H1 (cell line): ENCODE measurements around the gene MLN. TPM values are rescaled to one million over a fixed set of nuclear protein-coding genes. Genes with fewer than 3 reads are reported as not detected.
A peak's percentile ranks its signal among the peaks of the same experiment; 100 is the strongest.

Source experiments
- CTCF ChIA-PET: fragments of 300-600 bp; sonication (Branson Sonifier 250); formaldehyde crosslinking; loops from one replicate; lab custom pipeline; 2021; ENCODE audit not compliant: partially characterized antibody; lab: Charles Lee
- POLR2A ChIA-PET: fragments of 300-600 bp; sonication (Branson Sonifier 250); formaldehyde crosslinking; loops from one replicate; lab custom pipeline; 2021; ENCODE audit warnings: inconsistent platforms; ENCODE audit not compliant: partially characterized antibody; lab: Charles Lee
- DNase-seq, 2 experiments: peaks; one replicate each; pipeline versions ENCODE4 v3.0.0 to v3.0.0-alpha.2; 2010 to 2022; ENCODE audit warnings: low spot score in 2 of 2, low read depth in 1 of 2, mixed read lengths in 1 of 2
- FAIRE-seq: peaks from 2 replicates; lab custom pipeline; 2011; peaks lifted over from hg19 to GRCh38; lab: Jason Lieb, UNC
- H2AFZ ChIP-seq: 2 replicates; pipeline ENCODE4 v1.8.1; 2012; ENCODE audit warnings: low read length, inconsistent platforms
- H2AK5ac ChIP-seq: 2 replicates; pipeline ENCODE4 v1.6.1; 2013; ENCODE audit warnings: low read depth, low read length
- H2BK120ac ChIP-seq: replicated peaks from 2 replicates; pipeline ENCODE3; 2013; ENCODE audit warnings: low read depth, low read length, inconsistent platforms
- H2BK12ac ChIP-seq: 2 replicates; pipeline ENCODE4 v1.6.1; 2013; ENCODE audit warnings: low read depth, low read length
- H2BK15ac ChIP-seq: 2 replicates; pipeline ENCODE4 v1.6.1; 2013; ENCODE audit warnings: low read length
- H2BK20ac ChIP-seq: 2 replicates; pipeline ENCODE4 v1.6.1; 2013; ENCODE audit warnings: low read length
- H2BK5ac ChIP-seq: 2 replicates; pipeline ENCODE4 v1.6.1; 2013; ENCODE audit warnings: low read depth, low read length
- H3K14ac ChIP-seq: 2 replicates; pipeline ENCODE4 v1.6.1; 2013; ENCODE audit warnings: inconsistent platforms; ENCODE audit not compliant: insufficient read length
- H3K18ac ChIP-seq: 2 replicates; pipeline ENCODE4 v1.6.1; 2013; ENCODE audit warnings: low read length; ENCODE audit errors: extremely low read depth
- H3K23ac ChIP-seq: 2 replicates; pipeline ENCODE4 v1.6.1; 2013; ENCODE audit warnings: inconsistent platforms; ENCODE audit not compliant: insufficient read length
- H3K23me2 ChIP-seq: 2 replicates; pipeline ENCODE4 v1.6.1; 2013; ENCODE audit warnings: low read depth, low read length
- H3K27ac ChIP-seq: 2 replicates; pipeline ENCODE4 v1.6.1; 2011; ENCODE audit warnings: low read depth, low read length, inconsistent platforms
- H3K27me3 ChIP-seq, 4 experiments: replicated peaks in 1 of 4; 1 replicate in 1 of 4; 2 replicates in 3 of 4; pipeline versions ENCODE4 v1.6.1 to v1.8.1; 2011 to 2013; ENCODE audit warnings: low read length in 3 of 4, mild to moderate bottlenecking in 3 of 4, inconsistent platforms in 2 of 4, mixed read lengths in 2 of 4, moderate library complexity in 1 of 4; ENCODE audit not compliant: control insufficient read depth in 3 of 4, insufficient read depth in 3 of 4; ENCODE audit errors: extremely low read depth in 1 of 4
- H3K36me3 ChIP-seq, 4 experiments: 2 replicates each; pipeline versions ENCODE4 v1.6.1 to v1.8.1; 2011 to 2013; ENCODE audit warnings: mild to moderate bottlenecking in 4 of 4, low read length in 3 of 4, moderate library complexity in 2 of 4, control low read depth in 1 of 4, inconsistent platforms in 1 of 4; ENCODE audit not compliant: insufficient read depth in 4 of 4, control insufficient read depth in 2 of 4
- H3K4ac ChIP-seq: replicated peaks from 2 replicates; pipeline ENCODE3; 2013; ENCODE audit warnings: low read length, low read depth, mixed read lengths, inconsistent platforms; ENCODE audit not compliant: insufficient read length
- H3K4me1 ChIP-seq, 4 experiments: replicated peaks in 1 of 4; 1 replicate in 1 of 4; 2 replicates in 3 of 4; pipeline versions ENCODE4 v1.6.1 to v1.8.1; 2011 to 2013; ENCODE audit warnings: low read length in 3 of 4, inconsistent platforms in 2 of 4, mixed read lengths in 1 of 4; ENCODE audit not compliant: insufficient read depth in 4 of 4, control insufficient read depth in 3 of 4
- H3K4me2 ChIP-seq, 2 experiments: 2 replicates each; pipeline versions ENCODE4 v1.6.1 to v1.8.1; 2011 to 2013; ENCODE audit warnings: low read depth in 2 of 2, low read length in 2 of 2, control low read depth in 1 of 2, inconsistent platforms in 1 of 2, mild to moderate bottlenecking in 1 of 2; ENCODE audit not compliant: insufficient read depth in 1 of 2
- H3K4me3 ChIP-seq, 4 experiments: fragments of 200-600, 300-600 bp in 1 of 4; sonication (generic), shearing (Covaris generic), sonication (Bioruptor Twin) in 1 of 4; 2 replicates each; pipeline versions ENCODE4 v1.5.1 to v1.8.1; 2011 to 2016; ENCODE audit warnings: low read length in 4 of 4, low read depth in 3 of 4, control low read depth in 2 of 4, inconsistent platforms in 2 of 4, mild to moderate bottlenecking in 2 of 4, mixed read lengths in 1 of 4, moderate library complexity in 1 of 4; ENCODE audit not compliant: insufficient read depth in 2 of 4; ENCODE audit errors: extremely low read depth in 1 of 4
- H3K56ac ChIP-seq: replicated peaks from 2 replicates; pipeline ENCODE3; 2013; ENCODE audit warnings: low read depth, mild to moderate bottlenecking, mixed read lengths, low read length, inconsistent platforms; ENCODE audit not compliant: insufficient read length
- H3K79me1 ChIP-seq: 2 replicates; pipeline ENCODE4 v1.6.1; 2013; ENCODE audit warnings: low read depth, low read length, control low read depth
- H3K79me2 ChIP-seq, 2 experiments: 2 replicates each; pipeline versions ENCODE4 v1.6.1 to v1.8.1; 2012 to 2013; ENCODE audit warnings: low read length in 2 of 2, mild to moderate bottlenecking in 2 of 2, inconsistent platforms in 1 of 2; ENCODE audit not compliant: insufficient read depth in 2 of 2, control insufficient read depth in 1 of 2
- H3K9ac ChIP-seq, 4 experiments: replicated peaks in 1 of 4; 1 replicate in 1 of 4; 2 replicates in 3 of 4; pipeline versions ENCODE4 v1.6.1 to v1.8.1; 2011 to 2013; ENCODE audit warnings: low read depth in 3 of 4, low read length in 3 of 4, control low read depth in 2 of 4, mild to moderate bottlenecking in 2 of 4, moderate library complexity in 2 of 4, inconsistent platforms in 1 of 4; ENCODE audit errors: extremely low read depth in 1 of 4
- H3K9me3 ChIP-seq, 2 experiments: 2 replicates each; pipeline versions ENCODE4 v1.6.1 to v1.8.1; 2012 to 2013; ENCODE audit warnings: mild to moderate bottlenecking in 2 of 2, moderate library complexity in 2 of 2, control low read depth in 1 of 2, inconsistent platforms in 1 of 2, low read depth in 1 of 2, low read length in 1 of 2, mixed read lengths in 1 of 2; ENCODE audit not compliant: insufficient read depth in 2 of 2
- H4K20me1 ChIP-seq, 2 experiments: replicated peaks in 1 of 2; 2 replicates each; pipeline versions ENCODE3 to v1.8.1; 2011 to 2013; ENCODE audit warnings: inconsistent platforms in 2 of 2, low read length in 2 of 2, mild to moderate bottlenecking in 1 of 2; ENCODE audit not compliant: insufficient read depth in 2 of 2, control insufficient read depth in 1 of 2
- H4K5ac ChIP-seq: 2 replicates; pipeline ENCODE4 v1.6.1; 2013; ENCODE audit warnings: low read length, low read depth, mixed read lengths, inconsistent platforms; ENCODE audit not compliant: insufficient read length
- H4K8ac ChIP-seq: 2 replicates; pipeline ENCODE4 v1.8.0; 2013; ENCODE audit warnings: mild to moderate bottlenecking, moderate library complexity, low read length, inconsistent platforms; ENCODE audit not compliant: insufficient read depth; ENCODE audit errors: extremely low read depth
- H4K91ac ChIP-seq: replicated peaks from 2 replicates; pipeline ENCODE3; 2013; ENCODE audit warnings: low read length, mixed read lengths, inconsistent platforms; ENCODE audit not compliant: insufficient read length
- CBX8 ChIP-seq: fragments of 300-800, 300-1000 bp; sonication (generic); IDR thresholded peaks from 2 replicates; pipeline ENCODE4 v1.7.1; 2016; ENCODE audit warnings: low read depth, low read length, borderline replicate concordance
- CTBP2 ChIP-seq: IDR thresholded peaks from 2 replicates; pipeline ENCODE4 v1.7.0; 2011; ENCODE audit warnings: borderline replicate concordance, mild to moderate bottlenecking, moderate library complexity, mixed read lengths, low read length; ENCODE audit not compliant: insufficient read depth, insufficient read length
- EP300 ChIP-seq, 2 experiments: IDR thresholded peaks; 1 replicate in 1 of 2; 2 replicates in 1 of 2; pipeline ENCODE4 v1.6.1; 2011 to 2012; ENCODE audit warnings: low read depth in 2 of 2, low read length in 2 of 2, mild to moderate bottlenecking in 2 of 2, borderline replicate concordance in 1 of 2, inconsistent platforms in 1 of 2, moderate library complexity in 1 of 2
- EZH2 ChIP-seq: fragments of 200-600 bp; sonication (generic); IDR thresholded peaks from 2 replicates; pipeline ENCODE4 v1.7.1; 2012; ENCODE audit warnings: low read depth, mild to moderate bottlenecking, moderate library complexity, low read length, inconsistent platforms; ENCODE audit not compliant: severe bottlenecking
- KDM1A ChIP-seq: fragments of 200-600, 300-600 bp; sonication (generic); IDR thresholded peaks from 2 replicates; pipeline ENCODE4 v1.7.1; 2016; ENCODE audit warnings: mild to moderate bottlenecking, low read length, borderline replicate concordance
- KDM4A ChIP-seq: IDR thresholded peaks from one replicate; pipeline ENCODE4 v1.7.1; 2012; ENCODE audit warnings: low read depth, mild to moderate bottlenecking, moderate library complexity, low read length, inconsistent platforms; ENCODE audit not compliant: severe bottlenecking
- SIN3A ChIP-seq, 2 experiments: IDR thresholded peaks in 1 of 2; conservative IDR thresholded peaks in 1 of 2; 2 replicates each; pipeline ENCODE4 v1.6.1; 2011 to 2012; ENCODE audit warnings: low read length in 2 of 2, improper control_type of control experiment in 1 of 2, low read depth in 1 of 2, mild to moderate bottlenecking in 1 of 2
- SP4 ChIP-seq: IDR thresholded peaks from 2 replicates; pipeline ENCODE4 v1.6.1; 2012; ENCODE audit warnings: low read length, inconsistent platforms
- SUZ12 ChIP-seq: fragments of 200-600 bp; sonication (generic); IDR thresholded peaks from 2 replicates; pipeline ENCODE4 v1.6.1; 2012; ENCODE audit warnings: mild to moderate bottlenecking, inconsistent platforms, low read length, moderate library complexity, mixed read lengths
- TAF7 ChIP-seq: optimal IDR thresholded peaks from 2 replicates; pipeline ENCODE3; 2011; ENCODE audit warnings: low read depth, mild to moderate bottlenecking, inconsistent platforms, low read length, moderate library complexity, borderline replicate concordance
- WGBS, 2 experiments: shearing (Covaris generic) in 1 of 2; methylation state at CpG; one replicate each; pipeline versions ENCODE4 v1.1.6 to v1.1.7; 2013 to 2015; ENCODE audit warnings: low lambda C conversion rate in 2 of 2, mixed read lengths in 2 of 2, inconsistent platforms in 1 of 2, low coverage in 1 of 2, missing lambda C conversion rate in 1 of 2; ENCODE audit not compliant: insufficient replicate concordance in 2 of 2, insufficient coverage in 1 of 2, insufficient read length in 1 of 2; ENCODE audit errors: extremely low coverage in 1 of 2, missing lambda C conversion rate in 1 of 2; 5-methylcytosine and 5-hydroxymethylcytosine counted together
- polyA plus RNA-seq, 7 experiments: library from polyadenylated mRNA; depleted of rRNA in 3 of 7; stranded (reverse) in 5 of 7; unstranded in 2 of 7; fragments of >200 nt in 5 of 7; fragments of 200-250 nt in 2 of 7; gene quantifications; 1 replicate in 5 of 7; 2 replicates in 1 of 7; 4 replicates in 1 of 7; pipeline versions ENCODE4 v1.2.1 to v1.2.3, GENCODE V29; 2011 to 2013; ENCODE audit warnings: missing spikeins in 2 of 7, mixed read lengths in 2 of 7
- total RNA-seq: library from RNA; stranded (reverse); fragmentation: NEBNext Ultra II Directional; extraction: Animal tissue kit (Norgen Biotek cat#: 25700); gene quantifications from 2 replicates; pipeline ENCODE4 v1.2.1, GENCODE V29; 2021

MLN gene
- total and polyA plus RNA-seq, 2 of the 8 experiments (the other 6 are each of a cell fraction or from before 2014, with no cell fraction given), result not detected

DNA sequence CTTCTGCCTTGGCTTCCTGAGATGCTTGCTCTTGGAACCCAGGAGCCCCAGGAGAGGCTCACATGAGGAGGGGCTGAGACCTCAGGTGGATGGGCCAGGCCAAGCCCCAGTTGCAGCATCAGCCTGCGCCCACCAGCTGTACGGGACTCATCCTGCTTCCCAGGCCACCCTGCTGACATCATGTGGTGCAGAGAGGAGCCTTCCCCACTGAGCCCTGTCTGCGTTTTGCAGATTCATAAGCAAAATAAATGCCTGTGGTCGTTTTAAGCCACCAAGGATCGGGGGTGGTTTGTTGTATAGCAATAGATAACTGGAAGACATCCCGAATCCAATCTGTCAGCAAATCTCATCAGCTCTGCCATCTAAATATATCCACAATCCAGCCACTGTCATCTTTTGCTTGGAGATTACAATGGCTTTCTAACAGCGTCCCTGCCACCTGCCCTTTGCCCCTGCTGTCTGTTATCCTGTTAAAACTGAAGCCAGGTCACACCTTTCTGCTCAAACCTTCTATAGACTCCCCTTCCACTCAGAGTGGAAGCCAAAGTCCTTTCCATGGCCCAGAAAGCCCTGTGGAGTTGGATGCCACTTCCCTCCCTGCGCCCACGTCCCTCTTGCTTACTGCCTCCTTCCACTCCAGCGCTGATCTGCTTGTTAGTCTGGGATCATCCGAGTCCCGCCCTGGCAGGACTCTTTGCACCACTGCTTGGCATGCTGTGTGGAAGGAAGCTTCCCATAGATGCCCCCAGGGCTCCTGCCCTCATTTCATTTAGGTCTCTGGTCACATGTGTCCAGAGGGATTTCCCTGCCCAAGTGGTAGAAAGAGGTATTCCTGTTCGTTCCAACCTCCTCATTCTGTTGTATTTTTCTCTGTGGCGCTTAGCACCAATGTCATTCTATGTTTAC is 24.0 kb upstream of the MLN start:
- peak overlapping the region; percentile 71; the same call in 1 of the 2 replicates for H3K18ac ChIP-seq
- H3K56ac ChIP-seq, result no peak overlapping the region
- POLR2A ChIA-PET, result interaction anchor here (1.1 to 1.2 kb wide), 2 partner anchors 10 to 46 kb away, joined by 3 read pairs; no protein-coding TSS in a partner anchor
- H3K4me3 ChIP-seq, result no peak overlapping the region
- no peak overlapping the region for H3K23ac ChIP-seq
- H4K91ac ChIP-seq, result peak overlapping the region; percentile 44
- H3K79me2 ChIP-seq, result no peaks in the 10 kb centered on the region
- H2BK5ac ChIP-seq, result no peak overlapping the region
- DNase-seq (no peak), FAIRE-seq (no peak)
- no peak overlapping the region for H4K5ac ChIP-seq
- no peak overlapping the region for H3K4me2 ChIP-seq
- WGBS, 2 experiments, result 83% methylated on average over 14 of the region's 14 CpGs; no CpG with 5 or more reads in 1 of the 2 experiments
- peak overlapping the region; percentile 42; the same call in 1 of the 2 replicates for H4K8ac ChIP-seq
- no peak overlapping the region for H3K9ac ChIP-seq
- H3K14ac ChIP-seq, result no peak overlapping the region
- no peak overlapping the region for H2AFZ ChIP-seq
- peak overlapping the region; percentile 69 for H2BK120ac ChIP-seq
- no peak overlapping the region for H3K4ac ChIP-seq
- peak overlapping the region; percentile 72 for H2BK20ac ChIP-seq
- no peaks in the 10 kb centered on the region for H3K79me1 ChIP-seq
- H3K9me3 ChIP-seq, result no peaks in the 10 kb centered on the region; a peak in 1 of 4 replicates
- H2BK15ac ChIP-seq, result peak overlapping the region; percentile 88; the same call in 1 of the 2 replicates
- H2BK12ac ChIP-seq, result peak overlapping the region; percentile 90; the same call in 1 of the 2 replicates
- H3K27me3 ChIP-seq, result no peaks in the 10 kb centered on the region
- no peaks in the 10 kb centered on the region for H3K36me3 ChIP-seq
- H3K4me1 ChIP-seq, result peaks cover 0 to 24% (median 12%) of the 10 kb centered on the region in 4 experiments; a peak in 6 of 7 replicates
- no peak overlapping the region for H3K27ac ChIP-seq
- peak overlapping the region; percentile 75; the same call in 1 of the 2 replicates for H2AK5ac ChIP-seq
- no peaks in the 10 kb centered on the region for H3K23me2 ChIP-seq
- CTCF ChIA-PET, result interaction anchor here (1.0 to 7.4 kb wide), 12 partner anchors 9 to 200 kb away, joined by 3 to 97 read pairs (median 4); no protein-coding TSS in a partner anchor
- H4K20me1 ChIP-seq, result no peaks in the 10 kb centered on the region
- TF ChIP-seq TAF7 (no peak), CTBP2 (no peak), CBX8 (no peak), KDM1A (no peak), EZH2 (no peak), SUZ12 (no peak), SIN3A (conservative IDR thresholded peaks at IDR 0.05 in 1 of 2, IDR thresholded peaks at IDR 0.05 in 1 of 2; ENCODE audit: low read depth in 1 of 2, low read length in 2 of 2) (no peak), KDM4A (no peak), SP4 (no peak), EP300 (IDR thresholded peaks at IDR 0.05; ENCODE audit: borderline replicate concordance in 1 of 2, low read depth in 2 of 2, low read length in 2 of 2) (no peak)
